HepG2 (cell line): Measurements from ENCODE around the gene CRADD. TPM values are rescaled to one million over a fixed set of nuclear protein-coding genes. Genes with fewer than 3 reads are reported as not detected.

Source experiments
- ATAC-seq: fragments of 200-7000 bp; cut with Tn5 transposase; 3 replicates; pipeline ENCODE4 v1.9.1; 2020; ENCODE audit warnings: mild to moderate bottlenecking, moderate library complexity
- BruUV-seq: library from RNA; stranded (reverse); fragments of 400-500 nt; replicated peaks from 2 replicates; lab custom pipeline; 2021; lab: Mats Ljungman, UMichigan
- CTCF ChIA-PET: fragments of 300-600 bp; formaldehyde crosslinking; extraction: SDS; loops from one replicate; lab custom pipeline; 2021; ENCODE audit warnings: low total read pairs, inconsistent platforms, low intra/inter-chr PET ratio; lab: Yijun Ruan, JAX
- POLR2A ChIA-PET: fragments of 350-600 bp; sonication (Branson Sonifier 250); formaldehyde crosslinking; loops from one replicate; lab custom pipeline; 2020; ENCODE audit warnings: antibody characterized with exemption, inconsistent platforms; lab: Yijun Ruan, JAX
- DNase-seq: peaks from one replicate; pipeline ENCODE4 v3.0.0-alpha.2; 2015; ENCODE audit warnings: low spot score
- FAIRE-seq: peaks from 3 replicates; lab custom pipeline; 2011; peaks lifted over from hg19 to GRCh38; lab: Jason Lieb, UNC
- H2AFZ ChIP-seq: one replicate; pipeline ENCODE4 v1.6.1; 2011; ENCODE audit warnings: low read length, inconsistent platforms
- H3K27ac ChIP-seq: fragments of 300-600 bp; 3 replicates; pipeline ENCODE4 v1.8.0; 2011; ENCODE audit warnings: mixed run types, mild to moderate bottlenecking, mixed read lengths, low read length, inconsistent platforms; ENCODE audit not compliant: insufficient read depth; ENCODE audit errors: extremely low read length
- H3K27me3 ChIP-seq, 2 experiments: fragments of 200-600 bp in 1 of 2; 2 replicates in 1 of 2; 3 replicates in 1 of 2; pipeline versions ENCODE4 v1.6.0 to v1.8.0; 2011; ENCODE audit warnings: low read length in 2 of 2, mild to moderate bottlenecking in 2 of 2, moderate library complexity in 2 of 2, inconsistent platforms in 1 of 2; ENCODE audit not compliant: insufficient read depth in 2 of 2, control insufficient read depth in 1 of 2
- H3K36me3 ChIP-seq, 2 experiments: fragments of 200-600 bp in 1 of 2; replicated peaks in 1 of 2; 2 replicates in 1 of 2; 3 replicates in 1 of 2; pipeline versions ENCODE4 v1.5.1 to v1.8.0; 2011; ENCODE audit warnings: low read length in 2 of 2, inconsistent platforms in 1 of 2; ENCODE audit not compliant: insufficient read depth in 2 of 2, control insufficient read depth in 1 of 2
- H3K4me1 ChIP-seq: 2 replicates; pipeline ENCODE4 v1.5.1; 2012; ENCODE audit warnings: low read length, inconsistent platforms; ENCODE audit not compliant: insufficient read depth
- H3K4me2 ChIP-seq: 2 replicates; pipeline ENCODE4 v1.6.0; 2011; ENCODE audit warnings: low read depth, low read length, inconsistent platforms
- H3K4me3 ChIP-seq, 3 experiments: fragments of 200-600 bp in 1 of 3; sonication (generic), shearing (Covaris generic) in 1 of 3; replicated peaks in 1 of 3; 2 replicates each; pipeline ENCODE4 v1.5.1; 2011 to 2016; ENCODE audit warnings: low read length in 3 of 3, inconsistent platforms in 2 of 3, low read depth in 2 of 3, mild to moderate bottlenecking in 2 of 3, control low read depth in 1 of 3, mixed read lengths in 1 of 3; ENCODE audit not compliant: insufficient read depth in 1 of 3
- H3K79me2 ChIP-seq: one replicate; pipeline ENCODE4 v1.6.1; 2011; ENCODE audit warnings: low read length, inconsistent platforms; ENCODE audit not compliant: insufficient read depth
- H3K9ac ChIP-seq: 2 replicates; pipeline ENCODE4 v1.6.0; 2011; ENCODE audit warnings: mild to moderate bottlenecking, low read depth, low read length, inconsistent platforms; ENCODE audit not compliant: insufficient read depth
- H3K9me3 ChIP-seq: 2 replicates; pipeline ENCODE4 v1.5.1; 2012; ENCODE audit warnings: mild to moderate bottlenecking, low read length
- H4K20me1 ChIP-seq: 2 replicates; pipeline ENCODE4 v1.6.0; 2011; ENCODE audit warnings: inconsistent platforms, mild to moderate bottlenecking, low read length, moderate library complexity; ENCODE audit not compliant: insufficient read depth
- BATF2 ChIP-seq: sonication (generic); formaldehyde crosslinking; IDR thresholded peaks from 2 replicates; pipeline ENCODE4 v1.8.0; 2022; ENCODE audit warnings: mild to moderate bottlenecking, missing genetic modification reagents, moderate library complexity
- CBX5 ChIP-seq: sonication (generic); formaldehyde crosslinking; IDR thresholded peaks from 2 replicates; pipeline ENCODE4 v1.4.0; 2020; ENCODE audit warnings: missing genetic modification reagents, borderline replicate concordance
- GATA4 ChIP-seq: sonication (generic); IDR thresholded peaks from 2 replicates; pipeline ENCODE4 v1.6.1; 2016; ENCODE audit warnings: antibody characterized with exemption, low read depth, borderline replicate concordance
- NFE2L1 ChIP-seq: sonication (generic); formaldehyde crosslinking; IDR thresholded peaks from 2 replicates; pipeline ENCODE4 v1.4.0; 2020; ENCODE audit warnings: missing genetic modification reagents, mild to moderate bottlenecking, borderline replicate concordance
- SMAD9 ChIP-seq: sonication (generic); formaldehyde crosslinking; IDR thresholded peaks from 2 replicates; pipeline ENCODE4 v1.5.1; 2020; ENCODE audit warnings: mild to moderate bottlenecking, missing genetic modification reagents
- SRF ChIP-seq: IDR thresholded peaks from 2 replicates; pipeline ENCODE4 v1.6.1; 2011; ENCODE audit warnings: mild to moderate bottlenecking, low read depth, low read length, moderate library complexity
- ZNF333 ChIP-seq: sonication (generic); formaldehyde crosslinking; IDR thresholded peaks from 2 replicates; pipeline ENCODE4 v1.4.0; 2020; ENCODE audit warnings: mild to moderate bottlenecking, missing genetic modification reagents, borderline replicate concordance
- ZNF841 ChIP-seq: sonication (generic); formaldehyde crosslinking; IDR thresholded peaks from 2 replicates; pipeline ENCODE4 v1.8.1; 2023; ENCODE audit warnings: missing genetic modification reagents, borderline replicate concordance
- WGBS: methylation state at CpG from one replicate; pipeline ENCODE4 v1.1.6; 2017; ENCODE audit warnings: low lambda C conversion rate; 5-methylcytosine and 5-hydroxymethylcytosine counted together
- in situ Hi-C: cut with HindIII; loops from 2 replicates; pipeline ENCODE4 v1.10.0; 2017; ENCODE audit warnings: low pct_unique_long_range_greater_than_20kb; ENCODE audit not compliant: extremely low pct_ligation_motif_present
- intact Hi-C: fragments of 100-400 bp; cut with micrococcal nuclease; formaldehyde crosslinking; loops from one replicate; pipeline ENCODE4 v1.10.0; 2022; ENCODE audit not compliant: unreplicated experiment
- polyA plus RNA-seq, 8 experiments: library from polyadenylated mRNA; depleted of rRNA in 3 of 8; stranded (reverse) in 7 of 8; unstranded in 1 of 8; fragments of >200 nt; fragmentation: Illumina TruSeq in 4 of 8; extraction: Trizol in 4 of 8; gene quantifications; 2 replicates each; pipeline versions ENCODE4 v1.2.1 to v1.2.3, GENCODE V29; 2011 to 2016; ENCODE audit warnings: low read depth in 4 of 8, missing spikeins in 1 of 8, mixed read lengths in 1 of 8; ENCODE audit not compliant: insufficient read depth in 1 of 8
- total RNA-seq, 5 experiments: library from RNA; depleted of rRNA; stranded (reverse); fragments of >200 nt; fragmentation: Illumina TruSeq; extraction: Trizol; gene quantifications; 2 replicates each; pipeline ENCODE4 v1.2.3, GENCODE V29; 2016; ENCODE audit warnings: low read depth in 1 of 5
- TF ChIP-seq, protein P1 (sequence below): sonication (generic); formaldehyde crosslinking; IDR thresholded peaks from 2 replicates; pipeline ENCODE4 v1.4.0; 2020; ENCODE audit warnings: missing genetic modification reagents
- TF ChIP-seq, protein P2 (sequence below): sonication (generic); formaldehyde crosslinking; IDR thresholded peaks from 2 replicates; pipeline ENCODE4 v1.5.1; 2020; ENCODE audit warnings: missing genetic modification reagents, mild to moderate bottlenecking, borderline replicate concordance
- TF ChIP-seq, protein P3 (sequence below): sonication (generic); formaldehyde crosslinking; IDR thresholded peaks from 2 replicates; pipeline ENCODE4 v1.9.0; 2022; ENCODE audit warnings: low read depth, missing genetic modification reagents

CRADD gene
- total and polyA plus RNA-seq, 2 of the 13 experiments (the other 11 are each of a cell fraction or from before 2014, with no cell fraction given): 12.4 to 18.8 TPM

GRCh38 chr12:93824514-93825500 is 147.6 kb downstream of the CRADD start:
- WGBS: 89% methylated on average over 11 of the region's 11 CpGs
- no peak for FAIRE-seq
- CTCF ChIA-PET: no interaction called here
- Histone ChIP-seq H3K9ac (no peak overlapping the region), H3K27ac (no peak overlapping the region), H3K27me3 (no peaks in the 10 kb centered on the region), H3K79me2 (no peaks in the 10 kb centered on the region), H3K4me1 (no peaks in the 10 kb centered on the region), H2AFZ (no peak overlapping the region), H3K9me3 (no peaks in the 10 kb centered on the region), H3K4me2 (no peak overlapping the region), H3K36me3 (no peaks in the 10 kb centered on the region), H3K4me3 (no peak overlapping the region), H4K20me1 (no peaks in the 10 kb centered on the region)
- intact Hi-C loops: no loop called here
- no TSS peak for BruUV-seq
- POLR2A ChIA-PET: no interaction called here
- in situ Hi-C loops: no loop called here
- ATAC-seq: no peak
- no peak for DNase-seq
- no peak for TF ChIP-seq ZNF841 (CRISPR knock-in tag)
- TF ChIP-seq, protein P1, sequence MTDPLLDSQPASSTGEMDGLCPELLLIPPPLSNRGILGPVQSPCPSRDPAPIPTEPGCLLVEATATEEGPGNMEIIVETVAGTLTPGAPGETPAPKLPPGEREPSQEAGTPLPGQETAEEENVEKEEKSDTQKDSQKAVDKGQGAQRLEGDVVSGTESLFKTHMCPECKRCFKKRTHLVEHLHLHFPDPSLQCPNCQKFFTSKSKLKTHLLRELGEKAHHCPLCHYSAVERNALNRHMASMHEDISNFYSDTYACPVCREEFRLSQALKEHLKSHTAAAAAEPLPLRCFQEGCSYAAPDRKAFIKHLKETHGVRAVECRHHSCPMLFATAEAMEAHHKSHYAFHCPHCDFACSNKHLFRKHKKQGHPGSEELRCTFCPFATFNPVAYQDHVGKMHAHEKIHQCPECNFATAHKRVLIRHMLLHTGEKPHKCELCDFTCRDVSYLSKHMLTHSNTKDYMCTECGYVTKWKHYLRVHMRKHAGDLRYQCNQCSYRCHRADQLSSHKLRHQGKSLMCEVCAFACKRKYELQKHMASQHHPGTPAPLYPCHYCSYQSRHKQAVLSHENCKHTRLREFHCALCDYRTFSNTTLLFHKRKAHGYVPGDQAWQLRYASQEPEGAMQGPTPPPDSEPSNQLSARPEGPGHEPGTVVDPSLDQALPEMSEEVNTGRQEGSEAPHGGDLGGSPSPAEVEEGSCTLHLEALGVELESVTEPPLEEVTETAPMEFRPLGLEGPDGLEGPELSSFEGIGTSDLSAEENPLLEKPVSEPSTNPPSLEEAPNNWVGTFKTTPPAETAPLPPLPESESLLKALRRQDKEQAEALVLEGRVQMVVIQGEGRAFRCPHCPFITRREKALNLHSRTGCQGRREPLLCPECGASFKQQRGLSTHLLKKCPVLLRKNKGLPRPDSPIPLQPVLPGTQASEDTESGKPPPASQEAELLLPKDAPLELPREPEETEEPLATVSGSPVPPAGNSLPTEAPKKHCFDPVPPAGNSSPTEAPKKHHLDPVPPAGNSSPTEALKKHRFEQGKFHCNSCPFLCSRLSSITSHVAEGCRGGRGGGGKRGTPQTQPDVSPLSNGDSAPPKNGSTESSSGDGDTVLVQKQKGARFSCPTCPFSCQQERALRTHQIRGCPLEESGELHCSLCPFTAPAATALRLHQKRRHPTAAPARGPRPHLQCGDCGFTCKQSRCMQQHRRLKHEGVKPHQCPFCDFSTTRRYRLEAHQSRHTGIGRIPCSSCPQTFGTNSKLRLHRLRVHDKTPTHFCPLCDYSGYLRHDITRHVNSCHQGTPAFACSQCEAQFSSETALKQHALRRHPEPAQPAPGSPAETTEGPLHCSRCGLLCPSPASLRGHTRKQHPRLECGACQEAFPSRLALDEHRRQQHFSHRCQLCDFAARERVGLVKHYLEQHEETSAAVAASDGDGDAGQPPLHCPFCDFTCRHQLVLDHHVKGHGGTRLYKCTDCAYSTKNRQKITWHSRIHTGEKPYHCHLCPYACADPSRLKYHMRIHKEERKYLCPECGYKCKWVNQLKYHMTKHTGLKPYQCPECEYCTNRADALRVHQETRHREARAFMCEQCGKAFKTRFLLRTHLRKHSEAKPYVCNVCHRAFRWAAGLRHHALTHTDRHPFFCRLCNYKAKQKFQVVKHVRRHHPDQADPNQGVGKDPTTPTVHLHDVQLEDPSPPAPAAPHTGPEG (CRISPR knock-in tag): no peak
- no peak for TF ChIP-seq SMAD9 (CRISPR knock-in tag)
- TF ChIP-seq BATF2 (CRISPR knock-in tag): no peak
- no peak for TF ChIP-seq CBX5 (CRISPR knock-in tag)
- TF ChIP-seq SRF: no peak
- no peak for TF ChIP-seq NFE2L1 (CRISPR knock-in tag)
- TF ChIP-seq ZNF333 (CRISPR knock-in tag): no peak
- TF ChIP-seq, protein P2, sequence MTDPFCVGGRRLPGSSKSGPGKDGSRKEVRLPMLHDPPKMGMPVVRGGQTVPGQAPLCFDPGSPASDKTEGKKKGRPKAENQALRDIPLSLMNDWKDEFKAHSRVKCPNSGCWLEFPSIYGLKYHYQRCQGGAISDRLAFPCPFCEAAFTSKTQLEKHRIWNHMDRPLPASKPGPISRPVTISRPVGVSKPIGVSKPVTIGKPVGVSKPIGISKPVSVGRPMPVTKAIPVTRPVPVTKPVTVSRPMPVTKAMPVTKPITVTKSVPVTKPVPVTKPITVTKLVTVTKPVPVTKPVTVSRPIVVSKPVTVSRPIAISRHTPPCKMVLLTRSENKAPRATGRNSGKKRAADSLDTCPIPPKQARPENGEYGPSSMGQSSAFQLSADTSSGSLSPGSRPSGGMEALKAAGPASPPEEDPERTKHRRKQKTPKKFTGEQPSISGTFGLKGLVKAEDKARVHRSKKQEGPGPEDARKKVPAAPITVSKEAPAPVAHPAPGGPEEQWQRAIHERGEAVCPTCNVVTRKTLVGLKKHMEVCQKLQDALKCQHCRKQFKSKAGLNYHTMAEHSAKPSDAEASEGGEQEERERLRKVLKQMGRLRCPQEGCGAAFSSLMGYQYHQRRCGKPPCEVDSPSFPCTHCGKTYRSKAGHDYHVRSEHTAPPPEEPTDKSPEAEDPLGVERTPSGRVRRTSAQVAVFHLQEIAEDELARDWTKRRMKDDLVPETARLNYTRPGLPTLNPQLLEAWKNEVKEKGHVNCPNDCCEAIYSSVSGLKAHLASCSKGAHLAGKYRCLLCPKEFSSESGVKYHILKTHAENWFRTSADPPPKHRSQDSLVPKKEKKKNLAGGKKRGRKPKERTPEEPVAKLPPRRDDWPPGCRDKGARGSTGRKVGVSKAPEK: no peak
- TF ChIP-seq GATA4: no peak
- TF ChIP-seq, protein P3, sequence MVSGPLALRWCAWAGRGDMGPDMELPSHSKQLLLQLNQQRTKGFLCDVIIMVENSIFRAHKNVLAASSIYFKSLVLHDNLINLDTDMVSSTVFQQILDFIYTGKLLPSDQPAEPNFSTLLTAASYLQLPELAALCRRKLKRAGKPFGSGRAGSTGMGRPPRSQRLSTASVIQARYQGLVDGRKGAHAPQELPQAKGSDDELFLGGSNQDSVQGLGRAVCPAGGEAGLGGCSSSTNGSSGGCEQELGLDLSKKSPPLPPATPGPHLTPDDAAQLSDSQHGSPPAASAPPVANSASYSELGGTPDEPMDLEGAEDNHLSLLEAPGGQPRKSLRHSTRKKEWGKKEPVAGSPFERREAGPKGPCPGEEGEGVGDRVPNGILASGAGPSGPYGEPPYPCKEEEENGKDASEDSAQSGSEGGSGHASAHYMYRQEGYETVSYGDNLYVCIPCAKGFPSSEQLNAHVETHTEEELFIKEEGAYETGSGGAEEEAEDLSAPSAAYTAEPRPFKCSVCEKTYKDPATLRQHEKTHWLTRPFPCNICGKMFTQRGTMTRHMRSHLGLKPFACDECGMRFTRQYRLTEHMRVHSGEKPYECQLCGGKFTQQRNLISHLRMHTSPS (CRISPR knock-in tag): no peak
